ENCODE results near the gene CAMTA1. TPM values are rescaled to one million over a fixed set of nuclear protein-coding genes. Genes with fewer than 3 reads are reported as not detected.

The CAMTA1 gene
- total RNA-seq, 4 donors from 2014 or later: 57.4 to 88.3 (median 62.1) TPM

DNA sequence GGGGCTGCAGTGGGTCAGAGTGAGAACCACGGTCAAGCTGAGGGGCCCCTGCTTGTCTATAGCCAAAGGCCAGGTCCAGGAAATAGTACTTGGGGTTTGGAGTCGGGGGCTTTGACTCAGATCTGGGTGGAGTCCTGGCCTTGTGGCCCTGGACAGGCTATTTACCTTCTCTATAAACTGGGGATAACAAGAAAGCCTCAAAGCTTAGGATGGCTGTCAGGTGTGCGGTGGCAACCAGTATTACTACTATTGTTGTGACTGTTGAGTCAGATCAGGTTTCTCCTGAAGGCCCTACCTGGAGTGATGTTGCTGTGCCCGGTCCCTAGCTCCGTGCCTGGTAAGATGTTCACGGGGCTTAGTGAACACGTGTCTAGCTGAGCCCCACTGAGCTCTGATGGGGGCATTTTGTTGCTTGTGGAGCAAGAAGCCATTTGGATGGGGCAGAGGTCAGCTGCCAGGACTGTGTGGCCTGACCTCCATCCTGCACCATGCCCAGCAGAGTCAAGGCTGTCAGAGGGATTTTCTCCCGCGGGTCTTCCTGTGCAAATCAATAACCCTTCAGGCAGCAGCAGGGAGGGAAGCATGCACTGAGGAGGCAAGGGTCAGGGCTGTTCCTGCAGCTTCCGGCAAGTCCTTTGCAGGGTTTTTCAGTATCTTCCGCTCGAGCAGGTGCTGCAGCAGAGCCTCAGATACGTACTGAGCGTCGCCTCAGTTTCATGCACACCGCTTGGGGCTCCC is 170.3 kb downstream of the CAMTA1 start:
- Histone ChIP-seq H3K27ac (no peak overlapping the region), H3K27me3 (no peaks in the 10 kb centered on the region), H3K36me3 (no peaks in the 10 kb centered on the region), H3K9me3 (no peaks in the 10 kb centered on the region), H3K4me3 (no peak overlapping the region), H3K4me1 (peaks cover 0 to 11% (median 0%) of the 10 kb centered on the region in 4 donors)
- DNase-seq: no peak
- TF ChIP-seq CTCF (IDR thresholded peaks at IDR 0.05) (no peak), POLR2A (IDR thresholded peaks at IDR 0.05) (no peak)

- DNase-seq: no peak
- no peak overlapping the region for H3K4me3 ChIP-seq
- peaks cover 0 to 11% (median 0%) of the 10 kb centered on the region in 4 donors for H3K4me1 ChIP-seq
- TF ChIP-seq CTCF (IDR thresholded peaks at IDR 0.05) (no peak), POLR2A (IDR thresholded peaks at IDR 0.05) (no peak)
- no peaks in the 10 kb centered on the region for H3K9me3 ChIP-seq
- H3K27ac ChIP-seq: peak overlapping the region in 1 of 4 donors; percentile 1
- no peaks in the 10 kb centered on the region for H3K27me3 ChIP-seq
- no peaks in the 10 kb centered on the region for H3K36me3 ChIP-seq
Measured at GRCh38 chr1:6956488-6957159, 171.4 kb downstream of the CAMTA1 start.

GRCh38 chr1:6957341-6957740 is 172.1 kb downstream of the CAMTA1 start:
- H3K36me3 ChIP-seq: no peaks in the 10 kb centered on the region
- H3K27ac ChIP-seq: peak overlapping the region in 1 of 4 donors; percentile 1
- no peaks in the 10 kb centered on the region for H3K27me3 ChIP-seq
- TF ChIP-seq CTCF (IDR thresholded peaks at IDR 0.05) (no peak), POLR2A (IDR thresholded peaks at IDR 0.05) (no peak)
- no peaks in the 10 kb centered on the region for H3K9me3 ChIP-seq
- no peak for DNase-seq
- H3K4me3 ChIP-seq: no peak overlapping the region
- H3K4me1 ChIP-seq: peaks cover 0 to 11% (median 0%) of the 10 kb centered on the region in 4 donors

DNA sequence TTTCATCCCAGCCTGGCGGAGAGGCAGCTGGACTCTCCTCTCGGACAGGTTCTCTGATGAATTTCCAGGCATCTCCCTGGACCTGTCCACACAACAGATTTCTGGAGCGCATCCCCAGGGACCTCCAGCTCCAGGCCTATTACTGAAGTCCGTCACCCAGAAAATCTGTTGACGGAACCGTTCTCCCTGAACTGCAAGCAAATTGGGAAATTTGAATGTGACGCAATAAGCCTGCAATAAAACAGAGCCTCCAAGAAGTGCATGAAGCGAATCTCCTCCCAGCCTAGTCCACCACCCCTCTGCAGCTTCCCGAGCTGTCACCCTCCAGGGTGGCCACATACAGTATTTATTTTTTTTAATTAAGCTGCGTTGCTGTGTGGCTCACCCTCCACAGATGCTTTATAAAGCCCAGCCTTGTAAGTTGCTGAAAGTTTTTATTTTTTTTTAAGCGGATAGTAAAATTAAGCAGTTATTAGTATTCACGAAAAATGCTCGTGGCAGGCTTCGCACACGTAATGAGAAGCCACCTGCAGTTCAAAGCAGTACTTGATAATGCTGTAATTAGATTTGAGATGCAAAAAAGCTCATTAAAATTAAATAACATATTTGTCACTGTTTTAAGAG is 173.3 kb downstream of the CAMTA1 start:
- no peak for TF ChIP-seq CTCF (IDR thresholded peaks at IDR 0.05)
- TF ChIP-seq POLR2A (IDR thresholded peaks at IDR 0.05): no peak
- Histone ChIP-seq H3K27me3 (no peaks in the 10 kb centered on the region), H3K27ac (no peak overlapping the region), H3K4me3 (no peak overlapping the region), H3K4me1 (peaks cover 0 to 22% (median 1%) of the 10 kb centered on the region in 4 donors), H3K9me3 (no peaks in the 10 kb centered on the region), H3K36me3 (no peaks in the 10 kb centered on the region)
- no peak for DNase-seq

DNA sequence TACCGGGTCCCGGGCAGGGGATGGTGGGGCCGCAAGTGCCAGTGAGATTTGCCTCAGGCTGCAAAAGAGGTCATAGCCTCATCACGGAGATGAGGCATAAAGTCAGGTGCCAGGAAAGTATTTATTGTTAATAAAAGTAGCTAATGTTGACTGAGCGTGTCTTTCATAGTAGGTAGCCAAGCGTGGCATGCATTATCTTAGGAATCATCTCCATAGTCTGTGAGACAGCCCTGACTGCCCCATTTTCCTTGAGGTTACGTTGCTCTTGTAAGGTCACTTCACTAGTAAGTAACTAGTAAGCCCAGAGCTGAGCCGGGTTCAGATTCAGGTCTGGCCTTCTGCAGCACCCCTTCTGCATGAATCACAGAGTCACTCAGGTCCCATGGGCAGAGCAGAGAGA is 174.2 kb downstream of the CAMTA1 start:
- no peaks in the 10 kb centered on the region for H3K27me3 ChIP-seq
- peaks cover 0 to 27% (median 2%) of the 10 kb centered on the region in 4 donors for H3K4me1 ChIP-seq
- no peak overlapping the region for H3K4me3 ChIP-seq
- TF ChIP-seq CTCF (IDR thresholded peaks at IDR 0.05) (no peak), POLR2A (IDR thresholded peaks at IDR 0.05) (no peak)
- H3K9me3 ChIP-seq: no peaks in the 10 kb centered on the region
- no peak overlapping the region for H3K27ac ChIP-seq
- DNase-seq: no peak
- no peaks in the 10 kb centered on the region for H3K36me3 ChIP-seq
